PC-3 (cell line): ENCODE results near the gene CAMTA1.

Experiments
- CTCF ChIP-seq: fragments of 300-600 bp; sonication (generic); conservative IDR thresholded peaks from 2 replicates; pipeline ENCODE4 v1.5.1; 2017; ENCODE audit warnings: antibody characterized with exemption, low read depth, mild to moderate bottlenecking, low read length
- EZH2 ChIP-seq: fragments of 300-600 bp; sonication (generic); IDR thresholded peaks from one replicate; pipeline ENCODE4 v1.6.1; 2017; ENCODE audit warnings: antibody characterized with exemption, mild to moderate bottlenecking, low read length; ENCODE audit not compliant: unreplicated experiment
- EZH2phosphoT487 ChIP-seq: fragments of 300-600 bp; sonication (generic); IDR thresholded peaks from 2 replicates; pipeline ENCODE4 v1.6.1; 2018; ENCODE audit warnings: mild to moderate bottlenecking, antibody characterized with exemption, low read length, borderline replicate concordance

- TF ChIP-seq CTCF, result no peak
- TF ChIP-seq EZH2, result no peak
- no peak for TF ChIP-seq EZH2phosphoT487
Measured at GRCh38 chr1:7657287-7658016, 872.2 kb downstream of the CAMTA1 start.
